HUDEP-2 (cell line): ENCODE results near the gene ERMP1.
"Not testable (repeated sequence)": the region's sequence is repeated elsewhere in the genome, so short reads cannot be mapped to it uniquely, and the experiment has no call there.

Experiments used
- DNase-seq, 76 experiments: peaks; one replicate each; lab custom pipeline; 2025; ENCODE audit not compliant: unreplicated experiment in 76 of 76; lab: John Stamatoyannopoulos, UW

ERMP1 gene

DNA sequence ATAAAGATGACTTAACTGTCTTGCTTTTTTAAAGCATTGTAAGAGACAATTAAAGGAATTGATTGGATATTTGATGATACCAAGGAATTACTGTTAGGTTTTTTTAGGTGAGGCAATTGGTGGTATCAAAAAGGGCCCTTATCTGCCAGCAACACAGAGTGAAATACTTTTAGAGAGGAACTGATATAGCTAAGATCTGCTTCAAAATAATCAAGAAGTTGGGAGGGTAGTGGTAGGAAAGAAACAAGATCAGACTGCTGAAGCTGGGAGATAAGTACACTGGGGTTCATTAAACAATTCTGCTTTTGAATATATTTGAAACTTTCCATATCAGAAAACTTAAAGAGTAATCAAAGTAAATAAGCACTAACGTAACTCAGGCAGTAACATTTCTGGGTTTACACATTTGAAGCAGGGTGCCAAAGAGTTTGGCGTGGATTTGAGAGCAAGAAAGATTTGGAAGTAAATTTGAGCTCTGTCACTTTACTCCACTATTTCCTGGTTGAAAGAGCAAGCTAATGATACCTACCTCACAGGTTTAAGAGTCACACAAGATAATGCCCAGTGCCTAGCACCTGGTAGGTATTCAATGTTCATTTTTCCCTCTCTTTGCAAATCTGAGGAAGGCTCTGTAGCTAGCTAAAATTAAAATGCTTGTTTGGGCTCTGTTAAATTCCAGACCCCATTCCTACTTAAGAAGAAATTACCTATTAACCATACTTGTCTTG, 6.9 kb downstream of the ERMP1 start:
- peak in 13 of 76 experiments; percentile 4 to 58 (median 32) for DNase-seq

DNA sequence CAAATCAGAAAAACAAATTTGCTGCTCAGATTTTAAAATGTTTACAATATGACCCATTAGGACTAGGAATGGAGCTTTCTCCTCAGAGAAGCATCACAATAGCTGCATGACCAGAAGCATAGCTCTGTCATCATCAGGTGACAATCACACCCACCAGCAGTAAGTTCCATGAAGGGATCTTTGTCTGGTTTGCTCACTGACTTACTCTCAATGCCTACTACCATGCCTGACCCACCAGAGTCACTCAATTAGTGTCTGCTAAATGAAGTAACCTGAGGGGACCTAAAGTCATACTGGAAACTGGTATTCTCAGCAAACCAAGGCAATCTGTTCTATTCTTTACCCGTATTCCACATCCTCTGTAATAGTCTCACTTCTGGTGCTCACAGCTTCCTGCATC, 7.7 kb downstream of the ERMP1 start:
- DNase-seq, result no peak

DNA sequence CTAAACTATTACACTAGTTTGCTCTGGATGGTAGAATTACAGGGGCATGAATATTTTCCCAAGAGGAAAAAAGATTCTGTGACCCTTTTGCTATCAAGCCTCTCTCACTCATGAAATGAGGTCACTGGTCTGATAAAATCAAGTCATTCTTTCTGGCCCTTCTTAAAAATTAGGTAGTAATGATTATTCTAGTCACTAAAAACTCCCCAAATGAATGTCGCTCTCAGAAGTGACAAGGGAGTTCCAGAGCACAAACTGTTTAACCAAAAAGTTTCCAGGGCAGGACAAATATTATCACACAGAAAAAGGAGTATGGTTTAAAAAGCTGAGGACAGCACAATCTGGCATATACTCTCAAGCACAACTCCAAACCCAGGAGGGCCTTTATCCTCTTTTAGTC, 12.5 kb downstream of the ERMP1 start:
- DNase-seq, result no peak

DNA sequence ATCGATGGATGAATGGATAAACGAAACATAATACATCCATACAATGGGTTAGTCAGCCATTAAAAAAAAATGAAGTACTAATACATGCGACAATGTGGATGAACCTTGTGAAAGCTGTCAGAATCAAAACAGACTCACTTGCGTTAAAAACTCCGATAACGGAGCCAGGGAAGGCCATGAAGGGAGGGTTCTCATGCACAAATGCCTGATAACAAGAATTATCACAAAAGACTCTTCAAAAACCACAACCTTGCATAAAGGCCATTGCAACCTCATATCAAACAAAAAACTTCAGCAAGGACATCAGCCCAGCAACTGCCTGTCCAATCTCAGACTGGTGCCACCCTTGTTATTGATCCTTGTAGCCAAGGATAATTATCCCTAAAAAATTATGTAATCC, 13.7 kb downstream of the ERMP1 start:
- DNase-seq, result peak in 23 of 76 experiments; percentile 9 to 59 (median 28)

DNA sequence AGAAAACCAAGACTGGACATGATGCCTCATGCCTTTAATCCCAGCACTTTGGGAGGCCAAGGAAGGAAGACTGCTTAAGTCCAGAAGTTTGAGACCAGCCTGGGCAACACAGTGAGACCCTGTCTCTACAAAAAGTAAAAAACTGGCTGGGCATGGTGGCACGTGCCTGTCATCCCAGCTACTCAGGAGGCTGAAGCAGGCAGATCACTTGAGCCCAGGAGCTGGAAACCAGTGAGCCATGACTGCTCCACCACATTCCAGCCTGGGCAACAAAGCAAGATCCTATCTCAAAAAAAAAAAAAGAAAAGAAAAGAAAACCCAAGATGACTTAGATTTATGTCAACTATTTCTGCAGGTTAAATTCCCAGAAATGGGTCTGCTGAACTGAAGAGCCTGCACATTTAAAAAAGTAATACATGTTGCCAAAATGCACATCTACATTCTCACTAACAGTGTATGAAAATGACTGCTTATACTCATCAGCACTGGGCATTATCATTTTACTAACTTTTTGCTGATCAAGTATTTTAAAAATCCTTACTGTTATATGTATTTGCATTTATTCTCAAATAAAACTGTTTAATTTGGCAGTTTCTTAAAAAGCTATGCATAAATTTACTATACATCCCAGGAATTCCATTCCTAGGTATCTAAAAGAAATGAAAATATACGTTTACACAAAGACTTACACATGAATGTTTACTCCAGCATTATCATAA, 14.3 kb downstream of the ERMP1 start:
- DNase-seq, result no peak

DNA sequence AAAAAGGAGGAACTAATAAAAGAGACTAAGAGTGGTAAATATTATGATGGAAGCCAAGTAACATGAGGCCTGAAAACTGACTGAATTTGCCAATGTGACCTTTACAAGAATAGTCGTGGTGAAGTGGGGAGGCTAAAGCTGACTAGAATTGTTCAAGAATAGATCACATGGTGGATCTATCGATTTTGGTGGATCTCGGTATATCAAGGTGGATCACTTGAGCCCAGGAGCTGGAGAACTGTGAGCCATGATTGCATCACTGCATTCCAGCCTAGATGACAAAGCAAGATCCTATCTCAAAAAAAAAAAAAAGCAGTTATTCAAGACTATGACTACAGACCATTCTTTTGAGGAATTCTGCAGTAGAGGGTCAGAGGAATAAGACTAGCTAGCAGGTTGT, 15.1 kb downstream of the ERMP1 start:
- DNase-seq, result no peak

DNA sequence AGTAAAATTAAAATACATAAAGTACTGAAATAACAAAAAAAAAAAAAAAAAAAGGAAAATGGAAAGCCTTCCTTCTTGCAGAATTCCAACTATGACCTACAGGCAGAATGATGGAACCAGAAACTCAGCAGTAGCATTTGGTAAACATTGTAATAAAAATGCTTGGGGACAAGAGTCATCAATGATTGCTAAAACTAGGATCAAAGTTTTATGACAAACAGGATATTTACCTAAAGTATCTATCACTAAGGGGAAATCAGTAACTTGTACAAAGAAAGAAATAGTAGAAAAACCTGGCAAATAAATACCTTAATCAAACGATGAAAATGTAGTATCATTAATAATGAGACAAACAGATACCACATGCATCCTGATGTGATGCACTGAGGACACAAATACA, 17.5 kb downstream of the ERMP1 start:
- no peak for DNase-seq

DNA sequence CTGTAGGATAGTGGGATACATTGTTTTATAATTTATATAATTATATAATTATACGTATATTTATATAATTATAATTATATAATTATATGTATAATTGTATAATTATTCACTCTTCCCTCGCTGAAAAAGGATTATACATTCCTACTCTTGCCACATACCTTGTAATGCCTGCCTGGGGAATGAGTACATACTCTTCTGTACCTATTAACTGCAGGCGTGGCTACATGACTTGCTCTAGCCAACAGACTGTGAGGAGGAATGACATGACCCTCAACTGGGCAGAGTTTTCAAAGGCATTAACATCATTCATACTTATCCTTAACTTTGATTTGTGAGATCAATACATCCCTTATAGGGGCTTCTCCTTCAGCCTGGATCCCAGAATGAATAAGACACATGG, 19.1 kb downstream of the ERMP1 start:
- no peak for DNase-seq

DNA sequence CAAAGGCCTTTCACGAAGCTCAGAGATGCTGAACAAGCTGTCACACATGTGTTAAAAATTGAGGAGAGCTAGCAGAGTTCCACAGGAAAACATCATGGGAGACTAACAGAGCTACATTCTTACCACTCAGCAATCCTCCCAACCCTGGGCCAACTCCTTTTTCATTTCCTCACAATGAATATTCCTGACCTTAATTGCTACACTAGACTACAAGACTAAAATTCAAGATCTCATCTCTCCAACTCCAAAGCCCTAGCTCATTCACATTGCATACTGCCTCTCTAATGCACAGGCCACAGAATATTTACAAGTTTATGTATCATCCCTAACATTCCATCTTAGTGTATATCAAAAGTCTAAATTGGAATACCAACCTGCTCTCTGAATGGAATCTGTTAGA, 21.2 kb downstream of the ERMP1 start:
- no peak for DNase-seq

DNA sequence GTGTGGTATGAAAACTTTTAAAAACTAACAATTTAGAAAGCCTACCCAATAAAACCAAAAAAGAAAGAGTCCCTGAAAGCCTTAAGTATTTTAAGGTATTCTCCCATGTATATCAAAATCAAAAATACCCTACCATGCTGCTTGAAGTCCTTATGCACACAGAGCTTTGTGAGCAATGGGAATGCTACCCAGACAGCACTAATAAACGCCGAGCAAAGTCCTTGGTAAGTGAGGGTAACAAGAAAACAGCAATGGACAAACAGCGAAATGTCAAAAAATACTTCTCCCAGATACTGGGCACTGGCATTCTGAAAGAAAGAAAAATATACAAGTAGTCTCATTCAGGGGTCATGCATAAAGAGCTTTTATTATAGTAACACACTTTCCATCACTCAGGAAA, 27.4 kb downstream of the ERMP1 start:
- no peak for DNase-seq

DNA sequence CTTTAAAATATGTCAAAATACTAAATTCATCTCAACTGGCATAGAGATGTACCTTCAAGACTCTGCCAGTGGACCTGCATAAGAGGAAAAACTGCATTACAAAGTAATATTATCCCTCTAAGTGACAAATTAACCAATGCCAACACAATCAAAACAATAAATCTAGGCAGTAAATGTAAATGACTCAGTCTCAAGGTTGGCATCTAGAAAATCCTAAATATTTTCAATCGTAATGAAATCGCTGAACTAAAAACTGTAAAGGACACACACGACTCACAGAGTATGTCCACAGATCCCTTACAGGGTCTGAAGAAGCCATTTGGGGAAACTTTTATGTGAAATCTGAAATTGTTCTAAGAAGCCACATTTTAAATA, 31.2 kb downstream of the ERMP1 start:
- no peak for DNase-seq

DNA sequence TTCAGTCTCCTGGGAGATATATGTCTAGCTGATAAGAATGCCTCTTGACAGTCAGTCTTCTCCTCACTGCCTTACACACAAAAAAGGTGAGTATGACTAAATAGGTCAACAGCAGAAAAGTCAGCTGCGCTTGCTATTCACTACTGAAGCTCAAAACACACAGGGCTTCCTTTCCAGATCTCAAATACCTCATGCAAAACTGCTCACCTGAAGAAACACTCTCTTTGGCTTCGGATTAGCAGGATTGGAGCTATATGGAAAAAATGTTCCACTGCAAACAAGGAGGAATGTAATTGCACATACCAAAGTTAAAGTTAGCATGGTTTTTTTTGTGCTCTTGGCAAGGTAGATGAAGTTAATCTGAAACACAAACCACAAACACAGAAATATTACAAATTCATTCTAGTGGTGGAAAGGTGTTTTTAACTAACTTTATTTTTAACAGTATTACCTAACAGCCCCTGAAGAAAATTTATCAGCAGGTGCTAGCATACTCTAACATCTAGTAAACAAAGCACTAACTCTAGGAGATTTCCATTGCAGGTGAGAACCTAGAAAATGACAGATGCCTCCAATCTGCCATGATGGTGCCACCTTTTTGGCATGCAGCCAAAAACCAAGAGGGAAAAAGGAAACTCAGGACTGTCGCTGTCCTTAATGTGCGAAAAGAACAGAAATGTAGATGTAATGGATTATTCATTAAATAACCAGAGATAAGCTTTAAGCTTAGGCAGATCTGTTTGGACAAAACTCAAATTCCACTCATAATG, 31.8 kb downstream of the ERMP1 start:
- DNase-seq, result no peak

DNA sequence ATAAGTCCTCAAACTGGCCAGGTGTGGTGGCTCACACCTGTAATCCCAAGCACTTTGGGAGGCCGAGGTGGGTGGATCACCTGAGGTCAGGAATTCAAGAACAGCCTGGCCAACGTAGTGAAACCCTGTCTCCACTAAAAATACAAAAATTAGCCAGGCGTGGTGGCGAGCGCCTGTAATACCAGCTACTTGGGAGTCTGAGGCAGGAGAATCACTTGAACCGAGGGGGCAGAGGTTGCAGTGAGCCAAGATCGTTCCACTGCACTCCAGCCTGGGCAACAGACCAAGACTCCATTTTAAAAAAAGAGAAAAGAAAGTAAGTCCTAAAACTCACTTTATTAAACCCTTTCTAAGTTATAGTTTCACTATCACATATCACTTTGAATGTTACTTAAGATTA, 32.5 kb downstream of the ERMP1 start:
- not testable (repeated sequence) for DNase-seq

DNA sequence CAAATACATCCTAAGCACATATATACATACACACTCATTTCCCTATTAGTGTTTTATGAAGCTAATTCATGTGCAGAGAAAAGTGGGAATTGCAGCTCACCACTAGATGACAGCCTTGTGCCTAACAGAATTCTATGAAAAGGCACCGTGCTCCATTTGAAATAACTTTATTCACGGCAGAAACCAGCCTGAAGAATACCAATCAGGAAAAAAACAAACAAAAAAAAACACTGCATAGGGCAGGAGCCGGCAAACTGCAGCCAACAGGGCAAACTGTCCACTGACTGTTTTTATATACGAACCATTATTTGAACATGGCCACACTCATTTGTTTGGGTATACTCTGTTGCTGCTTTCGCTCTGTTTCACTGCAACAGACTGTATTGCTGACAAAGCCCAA, 33.6 kb downstream of the ERMP1 start:
- DNase-seq, result peak in 21 of 76 experiments; percentile 1 to 37 (median 17)

DNA sequence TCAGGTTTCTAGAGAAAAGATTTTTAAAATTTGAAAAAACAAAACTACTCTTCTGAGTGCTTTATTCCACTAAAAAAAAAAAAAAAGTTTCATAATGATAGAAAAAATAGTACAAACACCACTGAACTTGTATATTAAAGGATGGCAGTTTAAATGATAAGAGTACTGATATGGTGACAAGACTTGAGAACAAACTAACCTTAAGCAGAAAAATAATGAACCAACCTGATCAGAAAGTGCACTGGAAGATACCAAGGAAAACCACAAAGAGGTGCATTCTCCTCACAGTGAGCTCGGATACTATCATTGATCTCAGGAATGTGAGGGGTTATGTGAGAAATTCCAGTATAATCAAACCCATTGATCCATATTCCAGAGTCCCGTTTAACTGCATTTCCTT, 34.3 kb downstream of the ERMP1 start:
- no peak for DNase-seq

DNA sequence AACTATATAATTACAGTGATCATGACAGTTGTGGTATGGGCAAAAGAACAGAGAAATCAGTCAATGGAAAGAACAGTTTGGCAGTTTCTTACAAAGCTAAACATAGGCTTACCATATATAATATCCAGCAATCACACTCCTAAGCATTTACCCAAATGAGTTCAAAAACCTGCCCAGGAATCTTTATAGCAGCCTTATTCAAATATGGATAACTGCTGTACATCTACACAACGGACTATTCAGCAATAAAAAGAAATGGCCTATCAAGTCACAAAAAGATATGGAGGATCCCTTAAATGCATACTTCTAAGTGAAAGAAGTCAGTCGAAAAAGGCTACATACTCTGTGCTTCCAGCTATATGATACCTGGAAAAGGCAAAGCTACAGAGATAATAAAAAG, 36.6 kb downstream of the ERMP1 start:
- DNase-seq, result no peak

DNA sequence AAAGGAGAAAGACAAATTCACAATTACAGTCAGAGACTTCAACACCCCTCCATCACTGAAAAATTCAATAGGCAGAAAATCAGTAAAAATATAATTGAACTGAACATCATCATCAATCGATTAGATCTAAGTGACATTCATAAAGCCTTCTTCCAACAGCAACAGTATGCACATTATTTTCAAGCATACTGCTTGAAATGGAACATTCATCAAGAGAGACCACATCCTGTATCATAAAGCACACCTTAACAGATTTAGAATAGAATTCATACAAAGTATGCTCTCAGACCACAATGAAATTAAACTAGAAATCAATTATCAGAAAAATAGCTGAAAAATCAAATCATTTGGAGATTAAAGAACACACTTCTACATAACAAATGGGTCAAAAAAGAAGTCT, 39.1 kb downstream of the ERMP1 start:
- no peak for DNase-seq

DNA sequence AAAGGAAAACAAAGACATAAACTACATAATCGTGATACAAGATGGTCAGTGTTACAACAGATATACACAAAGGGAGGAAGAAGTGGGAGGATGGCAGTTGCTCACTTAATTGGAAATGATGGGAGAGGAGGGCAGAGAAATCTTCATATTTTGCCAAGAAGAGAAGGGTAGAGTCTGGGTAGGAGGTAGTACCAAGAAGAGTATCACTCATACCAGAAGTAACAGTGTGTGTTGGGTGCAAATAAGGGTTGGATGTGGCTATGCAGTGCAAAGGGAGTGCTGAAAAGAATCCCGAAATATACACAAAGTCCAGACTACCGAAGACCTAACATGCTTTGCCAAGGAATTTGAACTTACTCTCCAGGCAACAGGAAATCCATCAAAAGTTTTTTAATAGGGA, 41.0 kb downstream of the ERMP1 start:
- no peak for DNase-seq

DNA sequence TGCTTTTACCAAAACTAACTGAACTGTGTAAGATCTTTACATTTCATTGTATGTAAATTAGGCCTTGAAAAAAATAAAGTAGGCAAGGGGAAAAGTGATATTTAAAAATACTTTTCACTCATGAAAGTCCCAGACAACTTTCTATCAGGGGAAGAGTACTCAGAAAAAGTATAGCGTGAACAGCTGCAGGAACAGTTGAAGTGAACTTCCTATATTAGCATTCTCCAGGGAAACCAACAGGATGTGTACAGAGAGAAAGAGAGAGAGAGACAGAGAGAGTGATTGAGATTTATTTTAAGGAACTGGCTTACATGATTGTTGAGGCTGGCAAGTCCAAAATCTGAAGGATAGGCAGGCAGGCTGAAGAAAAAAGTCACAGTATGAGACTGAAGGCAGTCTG, 42.0 kb downstream of the ERMP1 start:
- DNase-seq, result no peak

DNA sequence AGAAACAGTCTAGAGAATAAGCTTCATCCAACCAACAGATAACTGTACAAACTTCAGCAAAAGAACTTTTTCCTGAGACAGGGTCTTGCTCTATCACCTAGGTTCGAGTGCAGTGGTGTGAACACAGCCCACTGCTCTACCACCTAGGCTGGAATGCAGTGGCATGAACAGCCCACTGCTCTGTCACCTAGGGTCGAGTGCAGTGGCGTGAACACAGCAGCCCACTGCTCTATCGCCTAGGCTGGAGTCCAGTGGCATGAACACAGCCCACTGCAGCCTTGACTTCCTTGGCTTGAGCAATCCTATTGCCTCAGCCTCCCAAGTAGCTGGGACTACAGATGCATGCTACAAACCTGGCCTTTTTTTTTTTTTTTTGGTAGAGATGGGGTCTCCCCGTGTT, 43.4 kb downstream of the ERMP1 start:
- DNase-seq, result no peak

DNA sequence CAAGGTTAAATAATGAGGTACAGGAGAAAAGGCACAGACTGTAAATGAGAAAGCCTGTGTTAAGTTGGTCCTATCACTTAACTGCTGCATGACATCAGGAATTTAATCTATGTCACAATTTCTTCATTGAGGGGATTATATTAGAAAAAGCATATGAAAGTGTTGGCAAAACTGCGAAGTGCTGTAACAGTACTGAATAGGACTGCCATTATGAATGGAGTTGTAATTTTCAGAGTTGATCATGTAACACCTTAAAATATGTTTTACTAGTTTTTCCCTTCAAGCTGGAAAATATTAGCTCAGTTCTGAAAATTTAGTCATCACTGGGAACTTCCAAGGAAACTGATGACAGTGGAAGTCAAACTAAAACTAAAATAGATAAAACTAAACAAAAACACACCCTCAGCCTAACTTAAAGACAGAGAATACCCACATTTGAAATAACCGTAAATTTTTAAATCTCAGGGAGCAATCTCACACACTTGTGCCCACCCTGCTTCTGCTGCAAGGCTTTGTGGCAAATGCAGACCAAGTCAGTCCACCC, 45.1 kb downstream of the ERMP1 start:
- no peak for DNase-seq
